K562 (cell line): ENCODE data around the gene ZC3H8. TPM values are rescaled to one million over a fixed set of nuclear protein-coding genes. Genes with fewer than 3 reads are reported as not detected.

Experiments
- BHLHE40 ChIP-seq: IDR thresholded peaks from 2 replicates; pipeline ENCODE4 v1.6.1; 2011; ENCODE audit warnings: low read length, improper control_type of control experiment
- CCNT2 ChIP-seq: IDR thresholded peaks from 2 replicates; pipeline ENCODE4 v1.6.1; 2011; ENCODE audit warnings: borderline replicate concordance, low read depth, mild to moderate bottlenecking, moderate library complexity, mixed read lengths, low read length; ENCODE audit not compliant: insufficient read length; ENCODE audit errors: extremely low read depth
- ETS2 ChIP-seq: IDR thresholded peaks from 2 replicates; pipeline ENCODE4 v1.6.1; 2016; ENCODE audit warnings: borderline replicate concordance, missing genetic modification characterization, mild to moderate bottlenecking, moderate library complexity, missing compliant biosample characterization; ENCODE audit not compliant: poor library complexity, severe bottlenecking
- GATA2 ChIP-seq: sonication (generic); formaldehyde crosslinking; IDR thresholded peaks from 2 replicates; pipeline ENCODE4 v1.4.0; 2020; ENCODE audit warnings: mild to moderate bottlenecking, missing genetic modification reagents
- LCOR ChIP-seq: sonication (generic); formaldehyde crosslinking; IDR thresholded peaks from 2 replicates; pipeline ENCODE4 v1.8.0; 2022; ENCODE audit warnings: mild to moderate bottlenecking, missing genetic modification reagents
- MAZ ChIP-seq, 2 experiments: fragments of 450-650 bp in 1 of 2; sonication (generic) in 1 of 2; formaldehyde crosslinking; IDR thresholded peaks in 1 of 2; conservative IDR thresholded peaks in 1 of 2; 2 replicates each; pipeline versions ENCODE4 v1.4.0 to v1.5.0; 2020; ENCODE audit warnings: mild to moderate bottlenecking in 1 of 2, missing genetic modification reagents in 1 of 2
- MBD2 ChIP-seq: sonication (generic); IDR thresholded peaks from 2 replicates; pipeline ENCODE4 v1.6.1; 2016; ENCODE audit warnings: low read depth, borderline replicate concordance
- MTA1 ChIP-seq: fragments of 450-650 bp; IDR thresholded peaks from 2 replicates; pipeline ENCODE4 v1.6.1; 2017; ENCODE audit warnings: borderline replicate concordance
- NFIC ChIP-seq: fragments of 450-650 bp; IDR thresholded peaks from 2 replicates; pipeline ENCODE4 v1.6.1; 2017; ENCODE audit warnings: mild to moderate bottlenecking, inconsistent platforms
- NR1H2 ChIP-seq: sonication (generic); formaldehyde crosslinking; IDR thresholded peaks from 2 replicates; pipeline ENCODE4 v1.4.0; 2020; ENCODE audit warnings: mild to moderate bottlenecking, missing genetic modification reagents
- NR2C1 ChIP-seq, 2 experiments: fragments of 450-650 bp; IDR thresholded peaks; 2 replicates each; pipeline ENCODE4 v1.6.1; 2017; ENCODE audit warnings: mild to moderate bottlenecking in 2 of 2, antibody characterized with exemption in 1 of 2, inconsistent platforms in 1 of 2, missing compliant biosample characterization in 1 of 2, missing genetic modification characterization in 1 of 2
- RAD51 ChIP-seq: fragments of 450-650 bp; IDR thresholded peaks from 2 replicates; pipeline ENCODE4 v1.7.1; 2016; ENCODE audit warnings: low read depth, mild to moderate bottlenecking, borderline replicate concordance
- RERE ChIP-seq: sonication (generic); formaldehyde crosslinking; IDR thresholded peaks from 2 replicates; pipeline ENCODE4 v1.8.0; 2023; ENCODE audit warnings: missing genetic modification reagents, mild to moderate bottlenecking, borderline replicate concordance
- SNIP1 ChIP-seq: fragments of 450-650 bp; IDR thresholded peaks from 2 replicates; pipeline ENCODE4 v1.7.1; 2017; ENCODE audit warnings: low read depth, mild to moderate bottlenecking
- SOX6 ChIP-seq: fragments of 450-650 bp; IDR thresholded peaks from 2 replicates; pipeline ENCODE4 v1.6.1; 2014; ENCODE audit warnings: mild to moderate bottlenecking
- STAT6 ChIP-seq: sonication (generic); formaldehyde crosslinking; IDR thresholded peaks from 2 replicates; pipeline ENCODE4 v1.8.1; 2023; ENCODE audit warnings: mild to moderate bottlenecking, missing genetic modification reagents
- TEAD1 ChIP-seq, 2 experiments: fragments of 450-650 bp in 1 of 2; sonication (generic) in 1 of 2; formaldehyde crosslinking; IDR thresholded peaks; 2 replicates each; pipeline versions ENCODE4 v1.4.0 to v1.8.0; 2020 to 2022; ENCODE audit warnings: mild to moderate bottlenecking in 2 of 2, missing genetic modification reagents in 1 of 2
- ZNF766 ChIP-seq: fragments of 200-800 bp; sonication (Bioruptor generic); conservative IDR thresholded peaks from 2 replicates; pipeline ENCODE4 v1.6.1; 2016; ENCODE audit warnings: missing genetic modification characterization, missing compliant biosample characterization
- polyA plus RNA-seq, 8 experiments: library from polyadenylated mRNA; depleted of rRNA in 4 of 8; stranded (reverse) in 5 of 8; unstranded in 3 of 8; fragments of >200 nt; fragmentation: Nextera tagmentation in 2 of 8; fragmentation: Illumina TruSeq in 1 of 8; extraction: Ambion mirVana in 2 of 8; extraction: Trizol in 1 of 8; gene quantifications; 2 replicates each; pipeline versions ENCODE4 v1.2.1 to v1.2.3, GENCODE V29; 2011 to 2014; ENCODE audit warnings: inconsistent platforms in 1 of 8, missing spikeins in 1 of 8
- total RNA-seq, 7 experiments: library from RNA; depleted of rRNA in 6 of 7; stranded (reverse); fragments of >200 nt in 6 of 7; fragmentation: Illumina TruSeq in 2 of 7; extraction: Trizol in 2 of 7; gene quantifications; 2 replicates each; pipeline versions ENCODE4 v1.2.1 to v1.2.3, GENCODE V29; 2011 to 2021; ENCODE audit warnings: low replicate concordance in 1 of 7

Gene ZC3H8
- total and polyA plus RNA-seq, 9 of the 15 experiments (the other 6 are each of a cell fraction or from before 2014, with no cell fraction given) = 11.6 to 41.5 (median 27.5) TPM

- peak; percentile 88; the same call in 1 of the 2 replicates for TF ChIP-seq RERE (CRISPR knock-in tag)
- TF ChIP-seq TEAD1 (CRISPR knock-in tag; IDR thresholded peaks at IDR 0.05) = peak; percentile 36 to 65; a peak in 1 of 4 replicates
- TF ChIP-seq NR1H2 = no peak
- peak; percentile 66; the same call in 1 of the 2 replicates for TF ChIP-seq GATA2 (CRISPR knock-in tag)
- no peak for TF ChIP-seq SNIP1
- TF ChIP-seq STAT6 (CRISPR knock-in tag) = 0 out of 2 replicates have a peak, but pooled peaks have one; percentile 37
- TF ChIP-seq ZNF766 (CRISPR knock-in tag) = 0 out of 2 replicates have a peak, but pooled peaks have one; percentile 15
- peak; percentile 56 for TF ChIP-seq NFIC
- no peak for TF ChIP-seq NR2C1 (IDR thresholded peaks at IDR 0.05)
- 0 out of 2 replicates have a peak, but pooled peaks have one; percentile 22 for TF ChIP-seq NR2C1 (tag; IDR thresholded peaks at IDR 0.05)
- peak; percentile 87 for TF ChIP-seq LCOR (CRISPR knock-in tag)
- TF ChIP-seq MAZ (CRISPR knock-in tag; conservative IDR thresholded peaks at IDR 0.05 in 1 of 2, IDR thresholded peaks at IDR 0.05 in 1 of 2) = peak; percentile 72 to 77; a peak in 3 of 4 replicates
- TF ChIP-seq ETS2 (tag) = no peak
- no peak; the same call in 1 of the 2 replicates for TF ChIP-seq MTA1
- peak; percentile 46; the same call in 1 of the 2 replicates for TF ChIP-seq BHLHE40
- no peak for TF ChIP-seq MBD2
- TF ChIP-seq RAD51 = peak; percentile 40; the same call in 1 of the 2 replicates
- 0 out of 2 replicates have a peak, but pooled peaks have one; percentile 36 for TF ChIP-seq SOX6
- peak; percentile 38 for TF ChIP-seq CCNT2
Observed at GRCh38 chr2:112254466-112255240, at the start of gene ZC3H8 (continued).
